HT-29 (cell line): Measurements from ENCODE around the gene PODXL2. TPM values are rescaled to one million over a fixed set of nuclear protein-coding genes. Genes with fewer than 3 reads are reported as not detected.
"Not testable (repeated sequence)": the region's sequence is repeated elsewhere in the genome, so short reads cannot be mapped to it uniquely, and the experiment has no call there.

Source experiments
- DNase-seq: peaks from one replicate; pipeline ENCODE4 v3.0.0-alpha.2; 2015; ENCODE audit warnings: low spot score
- total RNA-seq: library from RNA; depleted of rRNA; stranded (reverse); fragments of >200 nt; shearing (Covaris generic); gene quantifications from 2 replicates; pipeline ENCODE4 v1.2.3, GENCODE V29; 2014

PODXL2 gene
- total RNA-seq, 1 experiment from 2014 or later, result 41.7 TPM

DNA sequence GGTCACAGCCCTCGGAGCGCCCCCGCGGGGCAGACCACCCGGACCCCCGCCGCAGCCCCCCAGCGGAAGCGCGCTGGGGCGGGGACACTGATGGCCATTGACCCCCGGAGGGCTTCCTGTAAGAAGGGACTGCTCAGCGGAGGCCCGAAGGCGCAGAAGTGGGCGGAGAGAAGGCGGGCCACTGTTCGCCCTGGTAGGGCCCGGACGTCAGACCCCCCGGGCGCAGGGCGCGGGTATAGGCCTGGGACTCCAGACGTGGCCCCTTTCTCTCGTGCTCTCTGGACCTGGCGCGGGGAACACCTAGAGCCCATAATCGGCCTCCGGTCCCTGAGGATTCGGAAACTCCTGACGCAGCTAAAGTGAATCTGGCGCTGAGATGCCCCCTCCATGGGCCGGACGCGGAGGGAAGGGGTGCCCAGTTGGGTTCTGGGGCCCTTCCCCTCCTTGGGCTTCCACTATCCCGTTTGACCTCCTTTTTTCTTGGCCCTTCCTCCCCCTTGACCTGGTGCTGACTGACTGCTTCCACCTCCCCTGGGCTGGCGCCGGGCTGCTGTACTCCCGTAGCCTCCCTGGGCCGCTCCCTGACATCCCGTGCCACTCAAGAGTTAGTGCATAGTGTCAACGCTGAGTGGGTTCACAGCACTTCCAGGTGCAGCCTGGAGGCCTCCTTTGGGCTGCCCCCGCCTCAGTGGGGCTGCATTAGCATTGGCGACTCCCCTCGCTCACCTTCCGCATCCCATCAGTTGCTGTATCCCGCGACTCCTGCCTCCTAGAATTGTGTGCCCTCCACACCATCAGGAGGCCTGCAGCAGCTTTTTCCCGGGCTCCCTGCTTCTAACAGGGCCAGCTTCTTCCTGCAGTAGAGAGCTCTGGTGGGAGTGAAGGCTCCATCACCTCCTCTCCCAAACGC is 44.5 kb downstream of the PODXL2 start:
- no peak for DNase-seq

DNA sequence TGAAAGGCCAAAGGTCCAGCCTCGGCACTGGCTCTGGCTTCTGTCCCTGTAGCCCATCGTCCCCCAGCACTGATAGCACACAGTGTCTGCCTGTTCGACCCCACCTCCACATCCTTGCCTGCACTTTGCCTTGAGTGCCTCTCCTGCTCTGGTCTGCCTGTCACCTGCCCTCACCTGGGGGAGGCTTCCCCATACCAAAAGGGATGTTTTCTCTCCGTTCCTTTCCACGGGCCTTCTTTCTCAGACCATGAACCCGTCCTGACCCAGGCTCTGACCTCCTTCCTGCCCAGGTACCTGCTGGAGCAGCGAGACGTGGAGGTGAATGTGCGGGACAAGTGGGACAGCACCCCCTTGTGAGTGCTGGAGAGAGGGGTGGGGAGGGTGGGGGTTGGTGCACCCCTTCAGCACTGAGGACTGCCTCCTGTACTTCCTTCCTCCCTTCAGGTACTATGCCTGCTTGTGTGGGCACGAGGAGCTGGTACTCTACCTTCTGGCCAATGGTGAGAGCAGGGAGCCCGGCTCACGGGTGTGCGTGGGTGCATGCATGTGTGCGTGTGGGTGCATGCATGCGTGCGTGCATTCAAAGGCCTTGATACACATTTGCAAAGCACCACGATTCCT is 45.2 kb downstream of the PODXL2 start:
- no peak for DNase-seq

DNA sequence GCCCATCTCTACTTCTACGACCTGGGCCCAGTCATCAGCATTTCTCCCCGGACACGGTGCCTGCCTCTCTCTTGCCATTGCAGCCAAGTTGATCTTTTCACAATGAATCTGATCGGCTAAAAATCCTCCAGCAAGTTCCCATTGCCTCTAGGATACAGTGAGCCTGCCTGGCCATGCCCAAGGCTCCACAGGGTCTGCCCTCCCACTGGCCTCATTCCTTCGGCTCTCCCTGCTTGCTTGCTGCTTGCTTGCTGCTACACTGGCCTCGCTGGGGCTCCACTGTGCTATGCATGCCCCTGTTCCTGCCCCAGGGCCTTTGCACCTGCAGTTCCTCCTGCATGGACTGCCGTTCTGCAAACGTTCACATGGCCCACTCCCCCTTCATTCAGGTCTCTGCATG is 45.8 kb downstream of the PODXL2 start:
- no peak for DNase-seq

DNA sequence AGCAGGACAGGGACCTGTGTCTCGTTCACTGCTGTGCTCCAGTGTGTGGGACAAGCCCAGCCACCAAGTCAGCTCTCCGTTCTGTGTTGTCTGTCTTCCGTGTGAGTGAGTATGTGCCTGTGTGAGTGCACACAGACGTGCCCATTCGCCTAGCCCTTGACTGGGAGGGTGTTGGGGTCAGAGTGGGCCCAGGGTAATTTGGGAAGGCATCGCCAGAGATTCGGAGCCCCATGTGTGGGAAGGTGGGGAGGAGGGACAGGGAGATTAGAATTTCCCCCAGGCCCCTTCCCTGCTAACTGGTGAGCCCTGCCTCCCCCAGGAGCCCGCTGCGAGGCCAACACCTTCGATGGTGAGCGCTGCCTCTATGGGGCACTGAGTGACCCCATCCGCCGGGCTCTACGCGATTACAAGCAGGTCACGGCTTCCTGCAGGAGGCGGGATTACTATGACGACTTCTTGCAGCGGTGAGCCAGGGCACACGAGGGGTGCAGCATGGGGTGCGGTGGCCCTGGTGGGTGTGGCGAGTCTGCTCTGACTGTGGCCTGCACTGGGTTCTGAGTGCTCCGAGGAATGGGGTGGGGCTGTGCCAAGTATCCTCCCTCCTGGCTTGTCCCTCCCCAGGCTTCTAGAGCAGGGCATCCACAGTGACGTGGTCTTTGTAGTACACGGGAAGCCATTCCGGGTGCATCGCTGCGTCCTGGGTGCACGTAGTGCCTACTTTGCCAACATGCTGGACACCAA is 46.8 kb downstream of the PODXL2 start:
- no peak for DNase-seq

DNA sequence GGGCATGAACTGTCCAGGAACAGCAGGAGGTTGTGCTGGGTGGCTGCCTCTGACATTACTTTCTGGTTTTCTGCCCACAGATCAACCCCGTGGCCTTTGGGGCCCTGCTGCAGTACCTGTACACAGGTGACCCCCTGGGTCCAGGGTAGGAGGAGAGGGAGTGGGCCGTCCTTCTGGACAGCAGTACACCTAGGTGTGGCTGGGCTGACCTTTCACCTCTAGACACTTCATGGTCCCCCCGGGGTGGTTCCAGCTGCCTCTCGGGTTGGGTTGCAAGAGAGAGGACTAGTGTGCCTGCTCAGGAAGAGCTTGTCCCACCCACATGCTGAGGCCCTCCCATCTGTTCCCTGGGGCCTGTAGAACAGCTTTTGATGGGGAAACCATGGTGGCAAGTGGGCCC is 47.5 kb downstream of the PODXL2 start:
- no peak for DNase-seq

DNA sequence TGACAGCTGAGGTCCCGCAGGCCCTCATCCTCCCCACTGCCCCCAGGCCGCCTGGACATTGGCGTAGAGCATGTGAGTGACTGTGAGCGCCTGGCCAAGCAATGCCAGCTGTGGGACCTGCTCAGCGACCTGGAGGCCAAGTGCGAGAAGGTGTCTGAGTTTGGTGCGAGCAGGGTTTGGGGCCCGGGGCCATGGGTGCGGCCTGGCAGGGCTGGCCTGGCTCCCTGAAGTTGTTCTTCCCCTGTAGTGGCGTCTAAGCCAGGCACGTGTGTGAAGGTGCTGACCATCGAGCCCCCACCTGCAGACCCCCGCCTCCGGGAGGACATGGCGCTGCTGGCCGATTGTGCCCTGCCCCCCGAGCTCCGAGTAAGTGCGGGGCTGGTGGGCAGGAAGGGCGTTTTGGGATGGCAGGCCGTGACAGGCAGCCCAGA is 48.0 kb downstream of the PODXL2 start:
- no peak for DNase-seq

DNA sequence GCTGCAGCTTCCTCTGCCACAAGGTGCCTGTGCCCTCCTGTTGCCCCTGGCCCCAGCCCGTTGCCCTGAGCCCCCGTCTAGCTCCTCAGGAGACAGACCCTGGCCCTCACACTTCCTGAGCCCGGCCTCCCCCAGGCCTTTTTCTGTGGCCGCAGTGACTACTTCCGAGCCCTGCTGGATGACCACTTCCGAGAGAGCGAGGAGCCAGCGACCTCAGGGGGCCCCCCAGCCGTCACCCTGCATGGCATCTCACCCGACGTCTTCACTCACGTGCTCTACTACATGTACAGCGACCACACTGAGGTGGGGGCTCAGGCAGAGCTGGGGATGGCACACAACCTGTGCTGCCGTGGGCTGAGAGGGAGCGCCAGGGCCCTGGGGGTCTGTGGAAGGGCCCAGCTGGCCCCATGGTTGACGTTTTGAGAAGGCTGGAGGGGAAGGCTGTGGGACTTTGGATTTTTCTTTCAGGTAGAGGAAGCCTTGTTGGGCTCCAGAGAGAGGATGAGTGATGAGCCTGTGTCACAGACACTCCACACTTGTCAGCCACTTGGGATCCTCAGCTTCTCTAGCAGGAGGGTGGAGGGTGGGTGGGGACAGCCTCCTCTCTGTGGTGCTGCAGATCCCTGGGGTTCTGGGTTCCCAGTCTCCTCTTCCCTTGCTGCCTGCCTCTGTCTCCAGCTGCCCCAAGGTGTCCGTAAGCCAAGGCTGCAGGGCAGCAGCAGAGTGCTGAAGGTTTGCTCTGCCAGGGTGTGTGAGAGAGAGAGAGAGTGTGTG is 48.7 kb downstream of the PODXL2 start:
- no peak for DNase-seq

DNA sequence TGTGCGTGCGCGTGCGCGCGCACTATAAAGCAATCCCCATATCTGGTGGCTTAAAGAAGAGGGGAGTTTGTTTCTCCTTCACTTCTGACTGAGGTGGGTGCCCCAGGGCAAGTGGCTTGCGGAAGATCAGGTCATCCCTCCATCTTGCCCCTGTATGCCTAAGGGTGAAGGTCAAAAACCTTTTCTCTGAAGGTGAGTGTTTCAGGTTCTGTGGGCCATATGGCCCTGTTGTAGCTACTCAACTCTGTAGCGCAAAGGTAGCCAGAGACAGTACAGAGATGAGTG is 49.3 kb downstream of the PODXL2 start:
- no peak for DNase-seq

DNA sequence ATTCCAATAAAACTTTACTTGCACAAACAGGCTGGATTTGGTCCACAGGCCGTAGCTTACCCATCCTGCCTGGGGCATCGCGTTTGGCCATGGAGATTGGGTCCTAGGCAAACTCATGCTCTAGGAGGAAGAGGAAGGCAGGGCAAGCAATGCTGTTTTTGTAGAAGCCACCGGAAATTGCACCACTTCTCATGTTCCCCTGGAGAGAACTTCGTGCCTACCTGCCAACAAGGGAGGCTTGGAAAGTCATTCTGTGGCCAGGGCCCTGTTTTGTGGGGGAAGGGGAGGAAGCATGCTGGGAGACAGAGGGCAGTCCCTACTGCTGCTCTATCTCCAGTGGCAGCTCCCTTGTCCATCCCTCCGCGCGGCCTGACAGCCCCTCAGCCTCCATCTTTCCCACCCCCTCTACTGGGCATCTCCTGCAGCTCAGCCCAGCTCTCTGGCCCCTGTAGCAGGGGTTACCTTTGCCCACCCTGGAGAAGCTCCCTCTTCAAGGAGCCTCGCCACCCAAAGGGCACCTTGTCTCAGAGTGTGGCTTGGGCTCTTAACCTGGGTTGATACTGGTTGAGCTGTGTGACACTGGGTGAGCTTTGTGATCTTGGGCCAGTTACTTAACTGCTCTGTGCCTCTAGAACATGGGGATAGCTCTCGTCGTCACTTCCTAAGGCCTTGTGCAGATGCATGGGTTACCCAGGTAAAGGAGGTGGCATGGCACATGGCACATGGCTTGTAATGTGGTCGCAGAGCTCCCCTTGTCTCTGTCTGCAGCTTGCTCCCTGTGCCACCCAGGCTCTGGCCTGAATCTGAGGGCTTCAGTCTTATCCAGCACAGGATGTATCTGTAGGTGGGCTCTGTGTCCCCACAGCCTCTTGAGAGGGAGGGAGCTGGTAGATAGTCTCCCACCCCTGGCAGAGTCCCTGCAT is 49.9 kb downstream of the PODXL2 start:
- DNase-seq, result no peak

DNA sequence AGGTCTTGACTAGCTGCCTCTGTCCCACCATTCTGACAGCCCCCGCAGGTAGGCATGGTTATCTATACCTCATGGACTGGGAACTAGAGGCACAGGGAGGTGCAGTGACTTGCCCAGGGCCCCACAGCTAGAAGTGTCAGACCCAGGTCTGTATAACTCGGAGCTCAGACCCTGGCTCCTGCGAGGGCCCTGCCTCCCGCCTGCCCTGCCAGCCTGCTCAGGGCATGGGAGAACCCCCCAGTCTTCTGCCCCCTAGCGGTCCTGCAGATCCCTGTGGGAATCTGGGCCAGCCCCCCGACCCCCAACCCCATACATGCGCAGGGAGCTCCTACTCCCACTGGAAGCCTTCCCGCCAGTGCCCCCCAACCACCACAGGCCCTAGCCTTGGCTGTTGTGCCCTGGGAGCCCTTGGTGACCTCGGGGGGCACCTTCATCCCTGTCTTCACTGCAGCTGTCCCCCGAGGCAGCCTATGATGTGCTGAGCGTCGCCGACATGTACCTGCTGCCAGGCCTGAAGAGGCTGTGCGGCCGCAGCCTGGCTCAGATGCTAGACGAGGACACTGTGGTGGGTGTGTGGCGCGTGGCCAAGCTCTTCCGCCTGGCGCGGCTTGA is 50.7 kb downstream of the PODXL2 start:
- no peak for DNase-seq

DNA sequence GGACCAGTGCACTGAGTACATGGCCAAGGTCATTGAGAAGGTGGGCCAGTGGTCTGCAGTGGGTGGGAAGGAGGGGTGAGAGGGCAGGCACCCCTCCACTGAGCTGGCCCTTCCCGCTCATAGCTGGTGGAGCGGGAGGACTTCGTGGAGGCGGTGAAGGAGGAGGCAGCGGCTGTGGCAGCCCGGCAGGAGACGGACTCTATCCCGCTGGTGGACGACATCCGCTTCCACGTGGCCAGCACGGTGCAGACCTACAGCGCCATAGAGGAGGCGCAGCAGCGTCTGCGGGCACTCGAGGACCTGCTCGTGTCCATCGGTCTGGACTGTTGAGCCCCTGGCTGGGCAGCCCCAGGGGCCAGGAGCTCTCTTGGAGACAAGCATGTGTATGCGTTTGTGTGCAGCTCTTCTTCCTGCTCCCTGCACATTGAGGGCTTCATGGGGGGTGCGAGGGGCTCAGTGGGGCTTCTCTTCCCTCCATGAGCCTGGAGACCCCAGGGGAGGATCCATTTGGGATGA is 51.2 kb downstream of the PODXL2 start:
- no peak for DNase-seq

DNA sequence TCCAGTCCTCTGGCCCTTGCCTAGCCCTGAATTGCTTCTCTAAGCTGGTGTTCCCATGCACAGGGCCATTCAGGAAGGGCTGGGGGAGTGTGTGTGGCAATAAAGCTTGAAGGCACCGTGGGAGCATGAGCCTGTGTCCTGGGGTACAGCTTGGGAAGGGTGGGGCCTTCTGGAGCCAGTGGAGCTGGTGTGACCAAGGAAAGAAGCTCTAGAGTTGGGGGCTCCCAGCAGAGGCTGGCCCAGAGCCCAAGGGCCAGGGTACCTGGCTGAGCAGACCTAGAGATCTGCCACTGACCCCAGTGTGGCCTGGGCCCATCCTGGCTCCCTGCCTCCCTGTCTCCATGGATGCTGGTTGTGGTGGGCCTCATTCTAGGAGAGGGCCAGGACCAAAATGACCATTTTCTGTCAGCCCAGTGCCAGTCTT is 51.8 kb downstream of the PODXL2 start:
- no peak for DNase-seq

DNA sequence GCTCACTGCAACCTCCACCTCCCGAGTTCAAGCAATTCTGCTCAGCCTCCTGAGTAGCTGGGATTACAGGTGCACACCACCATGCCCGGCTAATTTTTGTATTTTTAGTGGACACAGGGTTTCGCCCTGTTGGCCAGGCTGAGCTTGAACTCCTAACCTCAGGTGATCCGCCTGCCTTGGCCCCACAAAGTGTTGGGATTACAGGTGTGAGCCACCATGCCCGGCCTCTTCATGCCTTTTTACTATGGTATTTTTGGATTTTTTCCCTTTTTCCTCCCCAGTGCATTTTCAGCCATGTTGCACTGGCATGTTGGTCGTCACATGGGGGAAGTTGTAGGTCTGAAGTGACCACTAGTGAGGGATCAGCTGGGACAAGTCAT is 53.2 kb downstream of the PODXL2 start:
- DNase-seq, result not testable (repeated sequence)

DNA sequence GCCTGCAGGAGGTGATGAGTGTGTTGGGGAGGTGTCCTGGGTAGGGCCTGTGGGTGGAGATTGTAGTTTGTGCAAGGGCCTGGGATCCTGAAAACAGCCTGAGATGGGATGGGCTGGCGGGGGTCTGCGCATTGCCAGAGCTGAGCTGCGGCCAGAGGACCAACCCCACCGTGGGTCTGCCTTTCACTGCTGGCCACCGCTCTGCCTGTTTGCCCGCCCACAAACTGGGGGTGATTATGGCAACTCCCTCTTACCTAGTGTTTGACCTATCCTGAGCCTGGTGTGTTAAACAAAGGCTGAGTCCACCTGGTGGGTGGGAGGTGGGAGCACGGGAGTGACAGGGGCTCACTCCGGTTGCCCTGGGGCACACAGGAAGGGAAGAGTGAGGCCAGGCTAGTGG is 53.6 kb downstream of the PODXL2 start:
- DNase-seq, result no peak

DNA sequence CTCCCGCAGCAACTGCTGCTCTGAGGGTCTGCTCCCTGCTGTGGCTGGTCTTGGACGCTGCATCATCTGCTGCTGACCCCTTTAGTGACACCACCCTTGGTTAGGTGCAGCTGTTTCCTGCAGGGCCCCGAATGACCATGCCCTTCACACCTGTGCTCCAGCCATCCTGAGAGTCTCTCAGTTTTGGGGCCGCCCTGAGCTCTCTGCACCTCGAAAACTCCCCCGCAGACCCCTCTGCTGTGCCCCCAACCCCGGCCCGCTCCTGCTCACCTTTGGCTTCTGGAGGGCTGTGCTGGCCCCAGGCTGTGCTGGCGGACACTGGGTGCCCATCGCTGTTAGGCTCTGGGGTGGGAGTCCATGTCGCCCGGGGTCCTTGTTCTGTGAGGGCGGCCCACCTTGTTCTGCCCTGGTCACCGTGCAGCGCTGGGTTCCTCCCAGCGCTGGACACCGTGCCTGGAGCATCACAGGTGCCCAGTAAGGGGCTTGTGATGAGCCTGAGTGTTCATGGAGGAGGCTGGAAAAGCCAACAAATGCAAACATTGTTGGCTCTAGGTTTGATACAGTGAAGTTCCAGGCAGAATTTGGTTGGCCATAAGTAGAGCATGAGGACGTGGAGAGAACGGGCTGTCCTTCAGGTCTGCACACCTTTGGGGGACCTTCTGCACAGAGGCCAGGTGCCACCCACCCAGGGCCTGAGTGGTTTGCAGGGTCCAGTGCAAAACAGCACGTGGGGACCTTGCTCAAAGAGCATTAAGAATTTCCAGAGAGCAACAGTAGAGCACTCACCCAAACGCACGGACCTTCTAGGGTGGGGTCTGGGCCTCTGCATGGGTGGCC is 56.1 kb downstream of the PODXL2 start:
- no peak for DNase-seq

DNA sequence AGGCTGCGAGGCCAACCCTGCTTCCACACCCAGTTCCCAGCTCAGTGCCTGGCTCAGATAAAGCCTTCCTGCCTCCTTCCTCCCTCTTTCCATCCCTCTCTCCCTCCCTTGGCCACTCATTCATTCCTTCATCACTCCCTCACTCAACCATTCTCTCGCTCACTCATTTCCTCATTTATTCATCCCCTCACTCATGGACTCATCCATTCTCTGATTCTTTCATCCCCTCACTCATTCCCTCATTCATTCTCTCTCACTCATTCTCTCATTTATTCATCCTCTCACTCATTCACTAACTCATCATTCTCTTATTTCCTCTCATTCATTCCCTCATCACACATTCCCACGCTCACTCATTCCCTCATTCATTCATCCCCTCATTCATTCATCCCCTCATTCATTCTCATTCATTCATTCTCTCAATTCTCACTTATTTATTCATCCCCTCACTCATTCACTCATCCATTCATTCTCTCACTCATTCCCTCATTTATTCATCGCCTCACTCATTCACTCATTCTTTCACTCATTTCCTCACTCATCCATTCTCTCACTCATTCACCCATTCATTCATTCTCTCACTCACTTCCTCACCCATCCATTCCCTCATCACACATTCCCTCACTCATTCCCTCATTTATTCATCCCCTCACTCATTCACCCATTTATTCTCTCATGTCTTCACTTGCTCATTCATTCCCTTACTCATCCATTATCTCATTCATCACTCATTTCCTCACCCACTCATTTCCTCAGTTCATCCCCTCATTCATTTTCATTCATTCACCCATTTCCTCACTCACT is 56.9 kb downstream of the PODXL2 start:
- DNase-seq, result peak; percentile 25

DNA sequence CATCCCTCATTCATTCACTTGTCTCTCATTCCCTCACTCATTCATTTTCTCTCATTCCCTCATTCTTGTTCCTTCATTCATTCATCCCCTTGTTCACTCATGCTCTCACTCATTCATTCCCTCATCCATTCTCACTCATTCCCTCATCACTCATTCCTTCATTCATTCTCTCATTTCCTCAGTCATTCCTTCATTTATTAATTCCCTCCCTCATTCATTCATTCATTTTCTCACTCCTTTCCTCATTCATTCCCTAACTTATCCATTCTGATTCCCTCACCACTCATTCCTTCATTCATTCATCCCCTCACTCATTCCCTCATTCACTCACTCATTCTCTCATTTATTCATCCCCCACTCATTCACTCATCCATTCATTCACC is 57.5 kb downstream of the PODXL2 start:
- no peak for DNase-seq

DNA sequence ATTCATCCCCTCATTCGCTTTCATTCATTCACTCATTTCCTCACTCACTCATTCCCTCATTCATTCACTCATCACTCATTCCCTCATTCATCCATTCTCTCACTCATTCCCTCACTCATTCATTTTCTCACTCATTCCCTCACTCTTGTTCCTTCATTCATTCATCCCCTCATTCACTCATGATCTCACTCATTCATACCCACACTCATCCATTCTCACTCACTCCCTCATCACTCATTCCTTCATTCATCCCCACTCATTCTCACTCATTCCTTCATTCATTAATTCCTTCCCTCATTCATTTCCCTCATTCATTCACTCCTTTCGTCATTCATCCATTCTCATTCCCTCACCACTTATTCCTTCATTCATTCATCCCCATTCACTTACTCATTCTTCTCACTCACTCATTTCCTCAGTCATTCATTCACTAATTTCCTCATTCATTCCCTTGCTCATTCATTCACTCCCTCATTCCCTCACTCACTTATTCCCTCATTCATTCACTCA is 58.3 kb downstream of the PODXL2 start:
- no peak for DNase-seq
